BE2C (cell line): ENCODE results near the gene ADPRHL1.

Experiments
- DNase-seq: peaks from one replicate; pipeline ENCODE4 v3.0.0-alpha.2; 2020
- H3K27me3 ChIP-seq: fragments of 250-450 bp; sonication (Bioruptor Pico); 2 replicates; pipeline ENCODE4 v1.5.1; 2020; ENCODE audit warnings: mild to moderate bottlenecking
- H3K36me3 ChIP-seq: fragments of 250-450 bp; sonication (Bioruptor Pico); 2 replicates; pipeline ENCODE4 v1.5.1; 2020; ENCODE audit warnings: mild to moderate bottlenecking
- H3K4me1 ChIP-seq: fragments of 250-450 bp; sonication (Bioruptor Pico); 2 replicates; pipeline ENCODE4 v1.5.1; 2020
- H3K4me3 ChIP-seq: 2 replicates; pipeline ENCODE4 v1.5.1; 2011; ENCODE audit warnings: low read depth, low read length
- H3K9me3 ChIP-seq: fragments of 250-450 bp; sonication (Bioruptor Pico); 2 replicates; pipeline ENCODE4 v1.5.1; 2020
- CTCF ChIP-seq: IDR thresholded peaks from 2 replicates; pipeline ENCODE4 v1.5.1; 2012; ENCODE audit warnings: mild to moderate bottlenecking, low read depth, low read length

ADPRHL1 gene

GRCh38 chr13:113413898-113414282, 39.4 kb downstream of the ADPRHL1 start:
- no peaks in the 10 kb centered on the region for H3K9me3 ChIP-seq
- no peak for DNase-seq
- H3K36me3 ChIP-seq, result no peaks in the 10 kb centered on the region
- H3K4me3 ChIP-seq, result no peak overlapping the region
- TF ChIP-seq CTCF, result no peak
- H3K4me1 ChIP-seq, result no peaks in the 10 kb centered on the region
- peaks cover 6% of the 10 kb centered on the region for H3K27me3 ChIP-seq

- no peaks in the 10 kb centered on the region for H3K9me3 ChIP-seq
- no peaks in the 10 kb centered on the region for H3K36me3 ChIP-seq
- TF ChIP-seq CTCF, result no peak
- H3K4me3 ChIP-seq, result no peak overlapping the region
- peaks cover 6% of the 10 kb centered on the region for H3K27me3 ChIP-seq
- DNase-seq, result no peak
- no peaks in the 10 kb centered on the region for H3K4me1 ChIP-seq
Measured at GRCh38 chr13:113413178-113413897, 40.0 kb downstream of the ADPRHL1 start.

- Histone ChIP-seq H3K4me1 (no peaks in the 10 kb centered on the region), H3K27me3 (peaks cover 4% of the 10 kb centered on the region), H3K9me3 (no peaks in the 10 kb centered on the region), H3K36me3 (no peaks in the 10 kb centered on the region), H3K4me3 (no peak overlapping the region)
- DNase-seq, result no peak
- no peak for TF ChIP-seq CTCF
Measured at GRCh38 chr13:113412440-113412839, 40.8 kb downstream of the ADPRHL1 start.

- no peak for DNase-seq
- Histone ChIP-seq H3K4me3 (no peak overlapping the region), H3K27me3 (no peaks in the 10 kb centered on the region; the same call in 1 of the 2 replicates), H3K9me3 (no peaks in the 10 kb centered on the region), H3K36me3 (no peaks in the 10 kb centered on the region), H3K4me1 (no peaks in the 10 kb centered on the region)
- no peak for TF ChIP-seq CTCF
Measured at GRCh38 chr13:113411216-113412023, 41.9 kb downstream of the ADPRHL1 start.

- Histone ChIP-seq H3K27me3 (no peaks in the 10 kb centered on the region; the same call in 1 of the 2 replicates), H3K9me3 (no peaks in the 10 kb centered on the region), H3K4me1 (no peaks in the 10 kb centered on the region), H3K4me3 (no peak overlapping the region), H3K36me3 (no peaks in the 10 kb centered on the region)
- no peak for TF ChIP-seq CTCF
- no peak for DNase-seq
Measured at GRCh38 chr13:113410472-113411201, 42.7 kb downstream of the ADPRHL1 start.
